Stomach (tissue), 9 donors: ENCODE results near the gene DST. TPM values are rescaled to one million over a fixed set of nuclear protein-coding genes. Genes with fewer than 3 reads are reported as not detected.

Source experiments
- DNase-seq, 2 donors: peaks; one replicate each; pipeline versions ENCODE4 v3.0.0 to v3.0.0-alpha.2; 2013 to 2019
- H3K27ac ChIP-seq, 5 donors: fragments of 200-600 bp in 4 of 5; sonication (generic) in 4 of 5; one replicate each; pipeline ENCODE4 v1.5.1; 2013 to 2019; ENCODE audit warnings: mild to moderate bottlenecking in 1 of 5, moderate library complexity in 1 of 5
- H3K27me3 ChIP-seq, 3 donors: fragments of 200-600 bp; sonication (generic); one replicate each; pipeline ENCODE4 v1.5.1; 2017 to 2019; ENCODE audit warnings: mixed run types in 1 of 3
- H3K36me3 ChIP-seq, 4 donors: fragments of 200-600 bp; sonication (generic); 1 replicate in 3 of 4; 2 replicates in 1 of 4; pipeline ENCODE4 v1.5.1; 2016 to 2019
- H3K4me1 ChIP-seq, 4 donors: fragments of 200-600 bp; sonication (generic); one replicate each; pipeline ENCODE4 v1.5.1; 2016 to 2019
- H3K4me3 ChIP-seq, 4 donors: fragments of 200-600 bp; sonication (generic) in 3 of 4; one replicate each; pipeline ENCODE4 v1.5.1; 2016 to 2019; ENCODE audit warnings: mild to moderate bottlenecking in 1 of 4
- H3K9me3 ChIP-seq, 4 donors: fragments of 200-600 bp; sonication (generic); one replicate each; pipeline ENCODE4 v1.5.1; 2016 to 2019
- CTCF ChIP-seq, 7 experiments: fragments of 450-650 bp in 4 of 7; fragments of 200-600 bp in 3 of 7; sonication (generic) in 3 of 7; IDR thresholded peaks; one replicate each; pipeline ENCODE4 v1.5.1; 2016 to 2019; ENCODE audit warnings: antibody characterized with exemption in 7 of 7, control low read depth in 2 of 7, mild to moderate bottlenecking in 1 of 7
- EP300 ChIP-seq: sonication (generic); formaldehyde crosslinking; IDR thresholded peaks from one replicate; pipeline ENCODE4 v1.6.1; 2017; ENCODE audit warnings: antibody characterized with exemption
- POLR2A ChIP-seq, 4 donors: fragments of 450-650 bp; IDR thresholded peaks; one replicate each; pipeline ENCODE4 v1.6.1; 2016; ENCODE audit warnings: antibody characterized with exemption in 4 of 4, control low read depth in 2 of 4, mild to moderate bottlenecking in 1 of 4, moderate library complexity in 1 of 4
- POLR2AphosphoS5 ChIP-seq, 3 donors: sonication (generic); formaldehyde crosslinking; IDR thresholded peaks; one replicate each; pipeline ENCODE4 v1.6.1; 2016; ENCODE audit warnings: antibody characterized with exemption in 3 of 3
- WGBS, 5 donors: extraction: QIAGEN DNeasy Blood & Tissue Kit in 3 of 5; methylation state at CpG; one replicate each; pipeline versions ENCODE4 v1.1.5 to v1.1.7; 2013 to 2018; 5-methylcytosine and 5-hydroxymethylcytosine counted together
- intact Hi-C: fragments of 100-400 bp; cut with DNase I; formaldehyde crosslinking; loops from one replicate; pipeline ENCODE4 v1.15.1; 2023; ENCODE audit warnings: low total_unique reads
- polyA plus RNA-seq, 3 donors: library from polyadenylated mRNA; stranded (reverse); fragments of 200-250 nt; gene quantifications; one replicate each; pipeline ENCODE4 v1.2.3, GENCODE V29; 2013
- total RNA-seq, 5 donors: library from RNA; depleted of rRNA; stranded (reverse); fragments of >200 nt; gene quantifications; one replicate each; pipeline versions ENCODE4 v1.1.0 to v1.2.3, GENCODE V29; 2014 to 2016
- donor health status: healthy with polysubstance abuse.
- donor health status: Bipolar disorder and iron deficiency.
- donor health status: healthy.

Gene DST
- total and polyA plus RNA-seq, 8 donors, result 16.3 to 623 (median 200) TPM

- DNase-seq, result peak in 1 of 2 donors; percentile 77
- H3K27ac ChIP-seq, result peak overlapping the region in 4 of 5 donors; percentile 92 to 97 (median 92)
- peaks cover 0 to 59% (median 33%) of the 10 kb centered on the region in 4 donors for H3K4me1 ChIP-seq
- peak overlapping the region; percentile 50 to 60 (median 58) for H3K4me3 ChIP-seq
- H3K9me3 ChIP-seq, result no peaks in the 10 kb centered on the region
- peaks cover 0 to 7% (median 4%) of the 10 kb centered on the region in 4 donors for H3K36me3 ChIP-seq
- H3K27me3 ChIP-seq, result no peaks in the 10 kb centered on the region
- WGBS, 5 donors, result 12 to 19% (median 18%) methylated on average over 11 of the region's 11 CpGs
- TF ChIP-seq EP300, result no peak
- no peak for TF ChIP-seq CTCF (IDR thresholded peaks at IDR 0.05)
- TF ChIP-seq POLR2A (IDR thresholded peaks at IDR 0.05), result no peak
- TF ChIP-seq POLR2AphosphoS5 (IDR thresholded peaks at IDR 0.05), result no peak
- intact Hi-C loops, result no loop called here
These were observed 101.6 kb downstream of the DST start for GRCh38 chr6:56541030-56541600.

- Histone ChIP-seq H3K27ac (peak overlapping the region in 4 of 5 donors; percentile 92 to 97 (median 92)), H3K27me3 (no peaks in the 10 kb centered on the region), H3K4me1 (peaks cover 0 to 65% (median 35%) of the 10 kb centered on the region in 4 donors), H3K4me3 (peak overlapping the region; percentile 50 to 60 (median 58)), H3K9me3 (no peaks in the 10 kb centered on the region), H3K36me3 (peaks cover 0 to 14% (median 10%) of the 10 kb centered on the region in 4 donors)
- no peak for DNase-seq
- intact Hi-C loops, result no loop called here
- 43 to 61% (median 48%) methylated on average over 9 of the region's 9 CpGs for WGBS, 5 donors
- TF ChIP-seq CTCF (IDR thresholded peaks at IDR 0.05), result no peak
- TF ChIP-seq POLR2A (IDR thresholded peaks at IDR 0.05), result no peak
- TF ChIP-seq POLR2AphosphoS5 (IDR thresholded peaks at IDR 0.05), result no peak
These were observed 102.3 kb downstream of the DST start for GRCh38 chr6:56540232-56541029.

- H3K27ac ChIP-seq, result peak overlapping the region in 4 of 5 donors; percentile 92 to 97 (median 92)
- no peak for TF ChIP-seq EP300
- TF ChIP-seq CTCF (IDR thresholded peaks at IDR 0.05), result no peak
- TF ChIP-seq POLR2A (IDR thresholded peaks at IDR 0.05), result no peak
- no peak for TF ChIP-seq POLR2AphosphoS5 (IDR thresholded peaks at IDR 0.05)
- peak overlapping the region; percentile 50 to 60 (median 58) for H3K4me3 ChIP-seq
- H3K27me3 ChIP-seq, result no peaks in the 10 kb centered on the region
- H3K36me3 ChIP-seq, result peaks cover 0 to 22% (median 17%) of the 10 kb centered on the region in 4 donors
- no peaks in the 10 kb centered on the region for H3K9me3 ChIP-seq
- H3K4me1 ChIP-seq, result peaks cover 0 to 72% (median 38%) of the 10 kb centered on the region in 4 donors
- intact Hi-C loops, result no loop called here
- DNase-seq, result no peak
These were observed 103.1 kb downstream of the DST start for GRCh38 chr6:56539527-56540105.

GRCh38 chr6:56538851-56539250 is 103.8 kb downstream of the DST start:
- WGBS, 5 donors, result 32 to 45% (median 43%) methylated on average over 2 of the region's 2 CpGs

More at GRCh38 chr6:56538851-56539250, 103.8 kb downstream of the DST start:
- Histone ChIP-seq H3K4me3 (peak overlapping the region; percentile 50 to 60 (median 58)), H3K27ac (peak overlapping the region in 3 of 5 donors; percentile 92 to 97 (median 93)), H3K36me3 (peaks cover 0 to 28% (median 23%) of the 10 kb centered on the region in 4 donors), H3K9me3 (no peaks in the 10 kb centered on the region), H3K4me1 (peaks cover 0 to 80% (median 41%) of the 10 kb centered on the region in 4 donors), H3K27me3 (no peaks in the 10 kb centered on the region)
- DNase-seq, result no peak
- intact Hi-C loops, result no loop called here
- no peak for TF ChIP-seq POLR2AphosphoS5 (IDR thresholded peaks at IDR 0.05)
- TF ChIP-seq POLR2A (IDR thresholded peaks at IDR 0.05), result no peak
- no peak for TF ChIP-seq EP300
- TF ChIP-seq CTCF (IDR thresholded peaks at IDR 0.05), result no peak
